Activated CD8-positive, alpha-beta memory T cell treated with anti-CD3 and anti-CD28 coated beads for 36 hours (primary cell): Measurements from ENCODE around the gene LST1. TPM values are rescaled to one million over a fixed set of nuclear protein-coding genes. Genes with fewer than 3 reads are reported as not detected.

ENCODE experiments used
- CTCF ChIA-PET: fragments of 350-600 bp; sonication (Branson Sonifier 250); formaldehyde crosslinking; loops from one replicate; lab custom pipeline; 2021; ENCODE audit warnings: antibody characterized with exemption; lab: Charles Lee
- POLR2A ChIA-PET: fragments of 350-600 bp; sonication (Branson Sonifier 250); formaldehyde crosslinking; loops from one replicate; lab custom pipeline; 2021; ENCODE audit warnings: antibody characterized with exemption; lab: Charles Lee
- total RNA-seq, 2 experiments: library from RNA; stranded (reverse); gene quantifications; one replicate each; pipeline ENCODE4 v1.2.3, GENCODE V29; 2021

LST1 gene
- total RNA-seq, 2 experiments from 2014 or later, result 16.3 to 19.2 TPM

GRCh38 chr6:31620586-31621319, 34.7 kb downstream of the LST1 start, which contains the start of gene PRRC2A:
TSS of gene PRRC2A (plus strand) at chr6:31620715. CDS start at chr6:31622790, 2,075 bp downstream.
- POLR2A ChIA-PET, result interaction anchor here (1.0 to 2.6 kb wide), 3 partner anchors 31 to 79 kb away, joined by 3 to 20 read pairs (median 5); partner anchors contain the start of genes BAG6 and DDX39B
- CTCF ChIA-PET, result interaction anchor here (1.2 kb wide), 1 partner anchor 24 kb away, joined by 3 read pairs; no protein-coding TSS in a partner anchor

- POLR2A ChIA-PET, result interaction anchor here (1.8 to 2.6 kb wide), 3 partner anchors 13 to 44 kb away, joined by 5 to 20 read pairs (median 7); partner anchors contain the start of gene BAG6
- CTCF ChIA-PET, result no interaction called here
Measured at GRCh38 chr6:31621320-31621939, 35.4 kb downstream of the LST1 start.

GRCh38 chr6:31621991-31622390, 35.9 kb downstream of the LST1 start:
- POLR2A ChIA-PET, result interaction anchor here (0.9 to 2.6 kb wide), 4 partner anchors 12 to 45 kb away, joined by 5 to 20 read pairs (median 6); partner anchors contain the start of gene BAG6

GRCh38 chr6:31622684-31623091, 36.6 kb downstream of the LST1 start:
- ChIA-PET CTCF (interaction anchor here (0.6 to 1.3 kb wide), 3 partner anchors 13 to 210 kb away, joined by 3 to 6 read pairs (median 3); no protein-coding TSS in a partner anchor), POLR2A (interaction anchor here (0.7 to 2.6 kb wide), 5 partner anchors 11 to 439 kb away, joined by 5 to 20 read pairs (median 7); partner anchors contain the start of gene BAG6)

More at GRCh38 chr6:31621991-31622390, 35.9 kb downstream of the LST1 start:
- CTCF ChIA-PET, result interaction anchor here (0.6 kb wide), 1 partner anchor 87 kb away, joined by 3 read pairs; no protein-coding TSS in a partner anchor

GRCh38 chr6:31624070-31624469, 38.0 kb downstream of the LST1 start:
- CTCF ChIA-PET, result no interaction called here
- POLR2A ChIA-PET, result no interaction called here

- ChIA-PET CTCF (no interaction called here), POLR2A (no interaction called here)
Measured at GRCh38 chr6:31626952-31627351, 40.9 kb downstream of the LST1 start.

- ChIA-PET POLR2A (no interaction called here), CTCF (no interaction called here)
Measured at GRCh38 chr6:31627690-31628287, 41.7 kb downstream of the LST1 start.

GRCh38 chr6:31629014-31629413, 42.9 kb downstream of the LST1 start:
- CTCF ChIA-PET, result interaction anchor here (1.3 kb wide), 1 partner anchor 32 kb away, joined by 3 read pairs; no protein-coding TSS in a partner anchor
- POLR2A ChIA-PET, result interaction anchor here (1.0 kb wide), 1 partner anchor 36 kb away, joined by 3 read pairs; the partner anchor contains the start of gene GPANK1

- POLR2A ChIA-PET, result no interaction called here
- CTCF ChIA-PET, result interaction anchor here (1.3 kb wide), 1 partner anchor 34 kb away, joined by 3 read pairs; no protein-coding TSS in a partner anchor
Measured at GRCh38 chr6:31630177-31630934, 44.3 kb downstream of the LST1 start.

GRCh38 chr6:31631209-31631608, 45.1 kb downstream of the LST1 start:
- CTCF ChIA-PET, result no interaction called here
- POLR2A ChIA-PET, result no interaction called here

- ChIA-PET CTCF (no interaction called here), POLR2A (no interaction called here)
Measured at GRCh38 chr6:31631681-31632278, 45.7 kb downstream of the LST1 start.

GRCh38 chr6:31632279-31632946, 46.3 kb downstream of the LST1 start:
- ChIA-PET POLR2A (no interaction called here), CTCF (no interaction called here)

GRCh38 chr6:31633447-31633846, 47.4 kb downstream of the LST1 start:
- POLR2A ChIA-PET, result interaction anchor here (1.2 kb wide), 1 partner anchor 11 kb away, joined by 7 read pairs; no protein-coding TSS in a partner anchor
- CTCF ChIA-PET, result no interaction called here

GRCh38 chr6:31634131-31634530, 48.1 kb downstream of the LST1 start:
- ChIA-PET CTCF (no interaction called here), POLR2A (interaction anchor here (0.5 to 1.2 kb wide), 3 partner anchors 12 to 105 kb away, joined by 3 to 7 read pairs (median 3); partner anchors contain the start of gene MCCD1)

- ChIA-PET POLR2A (no interaction called here), CTCF (interaction anchor here (0.6 kb wide), 1 partner anchor 1960 kb away, joined by 4 read pairs; no protein-coding TSS in a partner anchor)
Measured at GRCh38 chr6:31634969-31635575, 49.0 kb downstream of the LST1 start.

GRCh38 chr6:31636698-31637596, 50.9 kb downstream of the LST1 start:
- POLR2A ChIA-PET, result no interaction called here
- CTCF ChIA-PET, result interaction anchor here (0.5 kb wide), 1 partner anchor 10 kb away, joined by 4 read pairs; no protein-coding TSS in a partner anchor
